H9 (cell line): ENCODE data around the gene ADISSP. TPM values are rescaled to one million over a fixed set of nuclear protein-coding genes. Genes with fewer than 3 reads are reported as not detected.

Source experiments
- DNase-seq: peaks from one replicate; pipeline ENCODE4 v3.0.0-alpha.2; 2017
- H2AFZ ChIP-seq: one replicate; pipeline ENCODE4 v1.6.1; 2013; ENCODE audit warnings: mild to moderate bottlenecking, low read length, control low read depth, moderate library complexity
- H2AK5ac ChIP-seq: 2 replicates; pipeline ENCODE4 v1.6.1; 2013; ENCODE audit warnings: low read length, control low read depth, mixed read lengths; ENCODE audit not compliant: insufficient read length
- H2BK120ac ChIP-seq: one replicate; pipeline ENCODE4 v1.6.1; 2013; ENCODE audit warnings: low read depth, mild to moderate bottlenecking, low read length, control low read depth, inconsistent platforms; ENCODE audit not compliant: poor library complexity, severe bottlenecking
- H2BK12ac ChIP-seq: 2 replicates; pipeline ENCODE4 v1.6.1; 2013; ENCODE audit warnings: low read length, control low read depth, mixed read lengths, low read depth; ENCODE audit not compliant: insufficient read length
- H2BK15ac ChIP-seq: 2 replicates; pipeline ENCODE4 v1.6.1; 2013; ENCODE audit warnings: low read depth, low read length, control low read depth
- H2BK20ac ChIP-seq: one replicate; pipeline ENCODE4 v1.6.1; 2013; ENCODE audit warnings: low read depth, mild to moderate bottlenecking, low read length, control low read depth, inconsistent platforms; ENCODE audit not compliant: poor library complexity, severe bottlenecking
- H2BK5ac ChIP-seq: 2 replicates; pipeline ENCODE4 v1.6.1; 2013; ENCODE audit warnings: low read length, control low read depth, mixed read lengths; ENCODE audit not compliant: insufficient read length
- H3K14ac ChIP-seq: 2 replicates; pipeline ENCODE4 v1.6.1; 2013; ENCODE audit warnings: low read length, control low read depth; ENCODE audit not compliant: insufficient read depth
- H3K18ac ChIP-seq: 2 replicates; pipeline ENCODE4 v1.6.1; 2013; ENCODE audit warnings: low read depth, mild to moderate bottlenecking, mixed read lengths, low read length, control low read depth; ENCODE audit not compliant: insufficient read length
- H3K23ac ChIP-seq: 2 replicates; pipeline ENCODE4 v1.6.1; 2013; ENCODE audit warnings: low read length, control low read depth, mixed read lengths, low read depth; ENCODE audit not compliant: insufficient read length
- H3K23me2 ChIP-seq: 2 replicates; pipeline ENCODE4 v1.6.1; 2013; ENCODE audit warnings: low read depth, mild to moderate bottlenecking, mixed read lengths, low read length, control low read depth; ENCODE audit not compliant: insufficient read length, poor library complexity, severe bottlenecking
- H3K27ac ChIP-seq: 2 replicates; pipeline ENCODE4 v1.5.1; 2013; ENCODE audit warnings: low read length, control low read depth, mixed read lengths, low read depth; ENCODE audit not compliant: insufficient read length
- H3K27me3 ChIP-seq: 2 replicates; pipeline ENCODE4 v1.6.1; 2013; ENCODE audit warnings: low read length, control low read depth, inconsistent platforms; ENCODE audit not compliant: insufficient read depth
- H3K4ac ChIP-seq: 2 replicates; pipeline ENCODE4 v1.6.1; 2013; ENCODE audit warnings: low read depth, mild to moderate bottlenecking, control low read depth, inconsistent platforms, low read length, moderate library complexity
- H3K4me1 ChIP-seq: 2 replicates; pipeline ENCODE4 v1.6.1; 2013; ENCODE audit warnings: low read length, control low read depth, inconsistent platforms; ENCODE audit not compliant: insufficient read depth
- H3K4me2 ChIP-seq: 2 replicates; pipeline ENCODE4 v1.6.1; 2013; ENCODE audit warnings: low read length, control low read depth, mixed read lengths; ENCODE audit not compliant: insufficient read length, insufficient read depth
- H3K56ac ChIP-seq: 2 replicates; pipeline ENCODE4 v1.6.1; 2013; ENCODE audit warnings: low read depth, mild to moderate bottlenecking, mixed read lengths, low read length, control low read depth; ENCODE audit not compliant: insufficient read length
- H3K79me1 ChIP-seq: 2 replicates; pipeline ENCODE4 v1.6.1; 2013; ENCODE audit warnings: low read depth, mild to moderate bottlenecking, moderate library complexity, low read length, control low read depth, inconsistent platforms; ENCODE audit not compliant: insufficient read depth, poor library complexity, severe bottlenecking
- H3K79me2 ChIP-seq: 2 replicates; pipeline ENCODE4 v1.6.1; 2013; ENCODE audit warnings: low read length, control low read depth, inconsistent platforms; ENCODE audit not compliant: insufficient read depth
- H3K9ac ChIP-seq: 2 replicates; pipeline ENCODE4 v1.6.1; 2013; ENCODE audit warnings: low read length, control low read depth, mixed read lengths; ENCODE audit not compliant: insufficient read length; ENCODE audit errors: extremely low read depth
- H3K9me3 ChIP-seq: one replicate; pipeline ENCODE4 v1.6.1; 2013; ENCODE audit warnings: low read depth, low read length, inconsistent platforms; ENCODE audit not compliant: control insufficient read depth
- H3T11ph ChIP-seq: one replicate; pipeline ENCODE4 v1.6.1; 2013; ENCODE audit warnings: mild to moderate bottlenecking, low read length, control low read depth, inconsistent platforms
- H4K20me1 ChIP-seq: one replicate; pipeline ENCODE4 v1.6.1; 2013; ENCODE audit not compliant: control insufficient read depth, insufficient read length, insufficient read depth
- H4K5ac ChIP-seq: 2 replicates; pipeline ENCODE4 v1.6.1; 2013; ENCODE audit warnings: low read depth, mild to moderate bottlenecking, mixed read lengths, low read length, control low read depth; ENCODE audit not compliant: insufficient read length
- H4K8ac ChIP-seq: replicated peaks from 2 replicates; pipeline ENCODE4 v1.6.1; 2013; ENCODE audit warnings: low read length, control low read depth, mixed read lengths, low read depth; ENCODE audit not compliant: insufficient read length
- H4K91ac ChIP-seq: 2 replicates; pipeline ENCODE4 v1.6.1; 2013; ENCODE audit warnings: low read depth, mild to moderate bottlenecking, moderate library complexity, mixed read lengths, low read length, control low read depth; ENCODE audit not compliant: insufficient read length
- H3K27ac Mint-ChIP-seq, 3 experiments: 2 replicates in 2 of 3; 3 replicates in 1 of 3; pipeline ENCODE4 v1.8.0; 2020 to 2021; ENCODE audit warnings: mixed read lengths in 3 of 3, mild to moderate bottlenecking in 1 of 3, moderate library complexity in 1 of 3
- H3K27me3 Mint-ChIP-seq: 2 replicates; pipeline ENCODE4 v1.8.0; 2021; ENCODE audit warnings: low read depth, mild to moderate bottlenecking, moderate library complexity, mixed read lengths
- H3K36me3 Mint-ChIP-seq, 3 experiments: 2 replicates in 2 of 3; 3 replicates in 1 of 3; pipeline ENCODE4 v1.8.0; 2020 to 2021; ENCODE audit warnings: low read depth in 3 of 3, mixed read lengths in 3 of 3; ENCODE audit not compliant: insufficient read depth in 1 of 3
- H3K4me1 Mint-ChIP-seq, 2 experiments: 2 replicates each; pipeline ENCODE4 v1.8.0; 2020; ENCODE audit warnings: mixed read lengths in 2 of 2
- H3K4me3 Mint-ChIP-seq, 2 experiments: 2 replicates in 1 of 2; 3 replicates in 1 of 2; pipeline ENCODE4 v1.8.0; 2020 to 2021; ENCODE audit warnings: mild to moderate bottlenecking in 2 of 2, mixed read lengths in 2 of 2, moderate library complexity in 1 of 2
- H3K9me3 Mint-ChIP-seq, 2 experiments: 2 replicates in 1 of 2; 3 replicates in 1 of 2; pipeline ENCODE4 v1.8.0; 2020; ENCODE audit warnings: mild to moderate bottlenecking in 2 of 2, mixed read lengths in 2 of 2, moderate library complexity in 1 of 2
- CTCF ChIP-seq: fragments of 200-600 bp; sonication (generic); conservative IDR thresholded peaks from 3 replicates; pipeline ENCODE4 v1.8.0; 2021; ENCODE audit warnings: antibody characterized with exemption, mild to moderate bottlenecking
- WGBS: extraction: QIAGEN DNeasy Blood & Tissue Kit; methylation state at CpG from one replicate; pipeline ENCODE4 v1.1.7; 2013; ENCODE audit warnings: missing lambda C conversion rate, low lambda C conversion rate, mixed read lengths; ENCODE audit not compliant: insufficient read length; ENCODE audit errors: extremely low coverage; 5-methylcytosine and 5-hydroxymethylcytosine counted together
- total RNA-seq: library from RNA; stranded (reverse); gene quantifications from 2 replicates; pipeline ENCODE4 v1.2.1, GENCODE V29; 2021

ADISSP gene
- total RNA-seq, 1 experiment from 2014 or later = 80.9 TPM

GRCh38 chr20:3744806-3745685 lies 22.5 kb downstream of the ADISSP start:
- Mint-ChIP-seq H3K4me1 (peaks cover 14 to 26% of the 10 kb centered on the region in 2 experiments), H3K4me3 (peak overlapping the region; percentile 80 to 86), H3K27me3 (peaks cover 48% of the 10 kb centered on the region), H3K9me3 (no peaks in the 10 kb centered on the region), H3K36me3 (no peaks in the 10 kb centered on the region), H3K27ac (peak overlapping the region; percentile 45 to 92 (median 71); a peak in 3 of 7 replicates)
- no CpG with 5 or more reads among the region's 45 CpGs for WGBS
- H2BK12ac ChIP-seq = no peak overlapping the region
- no peak overlapping the region for H3K23ac ChIP-seq
- peak; percentile 11; the same call in 1 of the 3 replicates for TF ChIP-seq CTCF
- no peaks in the 10 kb centered on the region for H3K9me3 ChIP-seq
- H3K9ac ChIP-seq = peak overlapping the region; percentile 32
- no peak overlapping the region for H2AFZ ChIP-seq
- H2AK5ac ChIP-seq = no peak overlapping the region
- peaks cover 1% of the 10 kb centered on the region; the same call in 1 of the 2 replicates for H3K27me3 ChIP-seq
- no peak overlapping the region for H3K56ac ChIP-seq
- no peaks in the 10 kb centered on the region for H4K20me1 ChIP-seq
- H3K23me2 ChIP-seq = peaks cover 17% of the 10 kb centered on the region
- H3K27ac ChIP-seq = no peak overlapping the region
- DNase-seq = peak; percentile 98
- H3T11ph ChIP-seq = no peak overlapping the region
- no peak overlapping the region for H2BK20ac ChIP-seq
- no peak overlapping the region for H4K5ac ChIP-seq
- H4K8ac ChIP-seq = no peak overlapping the region
- peak overlapping the region; percentile 66 for H3K4me2 ChIP-seq
- no peak overlapping the region for H3K4ac ChIP-seq
- no peak overlapping the region for H2BK120ac ChIP-seq
- H3K14ac ChIP-seq = no peak overlapping the region
- peaks cover 3% of the 10 kb centered on the region; the same call in 1 of the 2 replicates for H3K4me1 ChIP-seq
- no peak overlapping the region for H4K91ac ChIP-seq
- no peak overlapping the region for H2BK5ac ChIP-seq
- no peaks in the 10 kb centered on the region for H3K79me2 ChIP-seq
- H2BK15ac ChIP-seq = no peak overlapping the region
- no peak overlapping the region for H3K18ac ChIP-seq
- no peaks in the 10 kb centered on the region for H3K79me1 ChIP-seq
